Hematopoietic multipotent progenitor cell treated with erythropoietin and hydrocortisone succinate and interleukin-3 and kit ligand, for 8 days (in vitro differentiated cells): Measurements from ENCODE around the gene CACNA1H.
"Not testable (repeated sequence)": the region's sequence is repeated elsewhere in the genome, so short reads cannot be mapped to it uniquely, and the experiment has no call there.

Source experiments
- DNase-seq: peaks from one replicate; pipeline ENCODE4 v3.0.0-alpha.2; 2015

CACNA1H gene

GRCh38 chr16:1230471-1231212, 77.7 kb downstream of the CACNA1H start:
- DNase-seq, result not testable (repeated sequence)

DNA sequence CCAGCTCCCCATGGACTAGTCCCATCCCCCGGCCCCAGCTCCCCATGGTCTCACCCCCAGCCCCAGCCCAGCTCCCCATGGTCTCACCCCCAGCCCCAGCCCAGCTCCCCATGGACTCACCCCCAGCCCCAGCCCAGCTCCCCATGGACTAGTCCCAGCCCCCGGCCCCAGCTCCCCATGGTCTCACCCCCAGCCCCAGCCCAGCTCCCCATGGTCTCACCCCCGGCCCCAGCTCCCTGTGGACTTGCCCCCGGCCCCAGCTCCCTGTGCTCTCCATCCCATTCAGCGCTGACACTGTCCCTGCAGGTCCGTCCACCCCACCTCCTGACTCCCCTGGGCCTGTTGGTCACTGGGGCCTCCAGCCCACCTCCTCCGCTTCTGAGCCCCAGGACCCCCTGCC, 78.4 kb downstream of the CACNA1H start:
- not testable (repeated sequence) for DNase-seq

GRCh38 chr16:1232049-1232748, 79.3 kb downstream of the CACNA1H start:
- not testable (repeated sequence) for DNase-seq

DNA sequence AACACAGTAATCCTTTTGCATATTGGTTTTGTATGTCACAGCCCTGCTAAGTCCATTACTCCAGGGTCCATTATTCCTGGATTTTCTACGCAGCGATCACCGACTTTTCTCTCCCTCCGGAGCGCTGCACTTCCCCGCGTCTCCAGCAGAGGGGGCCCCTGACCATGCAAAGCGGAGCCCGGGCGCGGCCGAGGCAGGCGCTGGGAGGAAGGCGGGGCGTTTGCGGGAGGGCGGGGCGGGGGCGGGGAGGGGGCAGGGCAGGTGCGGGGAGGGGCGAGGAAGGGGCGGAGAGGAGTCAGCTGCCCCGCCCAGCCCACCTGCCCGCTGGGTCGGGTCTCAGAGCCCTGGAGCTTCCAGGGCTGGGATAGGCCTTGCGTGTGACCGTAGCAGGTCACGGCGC, 83.8 kb downstream of the CACNA1H start:
- not testable (repeated sequence) for DNase-seq

DNA sequence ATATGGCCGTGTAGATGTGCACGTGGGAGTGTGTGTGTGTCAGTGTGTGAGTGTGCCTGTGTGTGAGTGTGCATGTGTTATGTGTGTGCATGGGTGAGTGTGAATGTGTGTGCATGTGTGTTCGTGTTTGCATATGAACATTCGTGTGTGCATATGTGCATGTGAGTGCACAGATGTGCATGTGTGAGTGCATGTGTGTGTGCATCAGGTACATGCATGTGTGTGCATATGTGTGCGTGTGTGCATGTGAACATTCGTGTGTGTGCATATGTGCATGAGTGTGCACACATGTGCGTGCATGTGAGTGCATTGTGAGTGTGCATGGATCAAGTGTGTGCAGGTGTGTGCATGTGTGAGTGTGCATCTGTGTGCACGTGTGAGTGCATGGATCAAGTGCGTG, 85.1 kb downstream of the CACNA1H start:
- no peak for DNase-seq

GRCh38 chr16:1238909-1239308, 86.0 kb downstream of the CACNA1H start:
- not testable (repeated sequence) for DNase-seq

DNA sequence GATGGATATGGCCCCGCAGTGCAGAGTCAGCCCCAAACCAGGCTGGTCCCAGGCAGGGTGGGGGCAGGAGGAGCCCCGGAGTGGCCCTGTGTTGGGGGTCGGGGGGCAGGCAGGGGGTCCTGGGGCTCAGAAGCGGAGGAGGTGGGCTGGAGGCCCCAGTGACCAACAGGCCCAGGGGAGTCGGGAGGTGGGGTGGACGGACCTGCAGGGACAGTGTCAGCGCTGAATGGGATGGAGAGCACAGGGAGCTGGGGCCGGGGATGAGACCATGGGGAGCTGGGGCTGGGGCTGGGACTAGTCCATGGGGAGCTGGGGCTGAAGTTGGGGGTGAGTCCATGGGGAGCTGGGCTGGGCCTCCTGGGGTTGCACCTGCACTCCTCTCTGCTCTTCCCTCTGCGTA, 86.7 kb downstream of the CACNA1H start:
- not testable (repeated sequence) for DNase-seq

DNA sequence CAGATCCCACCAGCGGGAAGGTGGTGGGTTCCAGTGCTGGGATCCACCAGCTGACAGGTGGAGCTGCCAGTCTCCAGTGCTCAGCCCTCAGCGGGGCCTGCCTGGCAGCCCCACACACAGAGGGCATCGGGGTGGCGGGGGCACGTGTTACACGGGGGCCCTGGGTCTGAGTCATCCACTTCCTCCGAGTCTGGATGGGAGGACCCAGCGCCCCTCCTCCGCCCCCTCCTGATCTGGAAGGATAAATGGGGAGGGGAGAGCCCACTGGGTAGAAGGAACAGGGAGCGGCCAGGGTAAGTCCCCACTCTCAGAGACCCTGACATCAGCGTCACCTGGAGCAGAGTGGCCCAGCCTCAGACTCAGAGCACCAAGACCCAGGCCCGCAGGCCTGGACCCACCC, 87.5 kb downstream of the CACNA1H start, which contains the start of gene TPSAB1:
Gene TPSAB1, plus strand, starts transcription at position 270 of the 400 bp plus-strand sequence. CDS start 234 bp downstream, outside the sequence.
- not testable (repeated sequence) for DNase-seq

GRCh38 chr16:1241081-1241480, 88.2 kb downstream of the CACNA1H start:
- DNase-seq, result not testable (repeated sequence)

- DNase-seq, result peak; percentile 12
Measured at GRCh38 chr16:1243363-1243762, 90.5 kb downstream of the CACNA1H start.

DNA sequence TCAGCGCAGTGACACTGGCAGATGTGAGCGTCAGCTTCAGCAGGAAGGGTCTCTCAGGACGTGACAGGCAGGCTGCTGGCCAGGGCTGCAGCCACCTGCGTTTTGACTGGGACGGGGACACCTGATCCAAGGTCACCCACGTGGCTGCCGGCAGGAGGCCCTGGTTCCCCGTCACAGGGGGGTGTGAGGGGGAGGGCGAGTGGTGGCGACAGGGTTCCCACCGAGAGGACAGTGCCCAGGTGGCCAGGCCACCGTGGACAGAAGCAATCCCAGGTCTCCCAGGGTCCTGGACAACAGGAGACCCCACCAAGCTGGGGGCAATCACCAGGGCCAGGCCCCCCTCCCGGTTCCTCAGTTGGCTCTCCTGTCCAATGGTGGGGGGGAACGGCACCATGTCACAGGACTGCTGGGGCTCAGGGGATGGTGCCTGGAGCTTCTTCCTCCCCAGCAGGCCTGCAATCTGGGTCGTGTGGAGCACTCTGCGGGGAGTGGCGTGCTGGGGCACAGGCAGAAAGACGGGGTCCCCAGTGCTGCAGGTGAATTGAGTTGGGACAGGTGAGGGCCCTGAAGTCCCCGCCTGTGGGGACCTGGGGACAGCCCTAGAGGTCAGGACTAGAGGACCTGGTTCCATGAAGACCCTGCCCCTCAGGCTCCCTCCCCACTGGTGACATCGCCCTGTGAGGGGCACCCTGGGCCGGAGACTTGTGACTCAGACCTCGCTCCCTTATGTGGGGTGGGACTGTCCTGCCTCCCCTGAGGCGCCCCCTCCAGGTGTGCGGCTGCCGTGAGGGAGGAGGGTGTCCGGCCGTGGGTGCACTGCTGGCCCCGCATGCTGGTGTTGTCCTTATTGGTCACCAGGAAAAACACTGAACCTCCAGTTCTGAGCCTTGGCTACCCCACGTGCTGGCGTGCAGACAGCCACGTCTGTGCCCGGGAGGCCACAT, 91.3 kb downstream of the CACNA1H start:
- peak; percentile 28 for DNase-seq

GRCh38 chr16:1244881-1245280, 92.0 kb downstream of the CACNA1H start:
- DNase-seq, result peak; percentile 92

- peak; percentile 57 for DNase-seq
Measured at GRCh38 chr16:1245452-1246020, 92.6 kb downstream of the CACNA1H start.

DNA sequence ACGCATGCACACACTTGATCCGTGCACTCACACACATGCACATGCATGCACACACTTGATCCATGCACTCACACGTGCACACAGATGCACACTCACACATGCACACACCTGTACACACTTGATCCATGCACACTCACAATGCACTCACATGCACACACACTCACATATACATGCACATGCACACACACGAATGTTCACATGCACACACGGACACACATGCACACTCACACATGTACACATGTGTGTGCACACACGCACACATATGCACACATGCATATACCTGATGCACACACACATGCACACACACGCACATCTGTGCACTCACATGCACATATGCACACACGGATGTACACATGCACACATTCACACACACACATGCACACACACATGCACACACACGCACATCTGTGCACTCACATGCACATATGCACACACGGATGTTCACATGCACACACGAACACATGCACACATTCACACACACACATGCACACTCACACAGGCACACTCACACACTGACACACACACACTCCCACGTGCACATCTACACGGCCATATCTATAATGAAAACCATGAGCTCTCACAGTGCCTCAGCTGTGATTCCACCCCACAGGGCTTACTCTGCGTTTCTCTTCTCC, 95.1 kb downstream of the CACNA1H start:
- not testable (repeated sequence) for DNase-seq

- not testable (repeated sequence) for DNase-seq
Measured at GRCh38 chr16:1249031-1249755, 96.3 kb downstream of the CACNA1H start.

DNA sequence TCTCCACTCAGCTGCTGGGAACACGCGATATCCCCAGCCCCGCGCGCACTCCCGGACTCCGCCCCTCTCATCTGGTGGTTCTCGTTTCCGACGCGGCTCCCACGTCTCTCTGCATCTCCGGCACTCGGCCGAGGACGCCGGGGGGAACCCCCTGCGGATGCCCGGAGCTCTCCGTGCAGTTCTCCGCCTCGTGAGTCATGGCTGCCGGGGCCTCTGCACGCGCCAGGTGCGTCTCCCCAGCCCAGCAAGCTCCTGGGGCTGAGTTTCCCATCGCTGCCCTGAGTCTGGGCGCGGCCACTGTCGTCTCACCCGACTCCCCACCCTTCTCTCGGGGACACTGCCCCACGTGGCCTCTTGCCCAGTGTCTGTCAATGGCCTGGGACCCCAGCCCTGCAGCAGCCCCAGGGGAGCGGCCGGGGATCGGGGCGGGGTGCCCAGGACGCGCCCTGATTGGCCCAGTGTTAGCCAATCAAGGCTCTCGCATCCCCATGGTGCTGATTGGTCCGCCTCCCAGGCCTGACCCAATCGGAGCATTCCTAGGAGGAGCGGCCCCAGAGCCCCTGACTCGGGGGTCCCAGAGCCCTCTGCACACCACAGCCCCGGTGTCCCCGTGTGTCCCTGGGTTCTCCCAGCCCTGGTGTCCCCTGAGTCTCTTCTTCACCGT, 100.9 kb downstream of the CACNA1H start:
- not testable (repeated sequence) for DNase-seq

- not testable (repeated sequence) for DNase-seq
Measured at GRCh38 chr16:1254821-1255220, 101.9 kb downstream of the CACNA1H start.

- DNase-seq, result not testable (repeated sequence)
Measured at GRCh38 chr16:1255276-1256122, 102.6 kb downstream of the CACNA1H start, which contains the start of gene TPSD1. Gene TPSD1, plus strand, starts transcription at chr16:1256069. Its CDS starts 212 bp downstream, at chr16:1256281.

DNA sequence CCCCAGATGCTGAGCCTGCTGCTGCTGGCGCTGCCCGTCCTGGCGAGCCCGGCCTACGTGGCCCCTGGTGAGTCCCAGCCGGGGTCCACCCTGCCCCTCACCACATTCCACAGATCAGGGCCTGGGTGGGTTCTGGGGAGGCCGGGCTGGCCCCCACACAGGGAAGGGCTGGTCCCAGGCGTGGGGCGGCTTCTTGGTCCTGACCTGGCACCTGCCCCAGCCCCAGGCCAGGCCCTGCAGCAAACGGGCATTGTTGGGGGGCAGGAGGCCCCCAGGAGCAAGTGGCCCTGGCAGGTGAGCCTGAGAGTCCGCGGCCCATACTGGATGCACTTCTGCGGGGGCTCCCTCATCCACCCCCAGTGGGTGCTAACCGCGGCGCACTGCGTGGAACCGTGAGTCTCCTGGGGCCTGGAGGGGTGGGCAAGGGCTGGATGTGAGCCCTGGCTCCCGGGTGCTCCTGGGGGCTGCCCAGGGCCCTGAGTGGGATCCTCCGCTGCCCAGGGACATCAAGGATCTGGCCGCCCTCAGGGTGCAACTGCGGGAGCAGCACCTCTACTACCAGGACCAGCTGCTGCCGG, 103.5 kb downstream of the CACNA1H start:
- not testable (repeated sequence) for DNase-seq
